LHCN-M2 (cell line): ENCODE results near the gene PCDHGA10. TPM values are rescaled to one million over a fixed set of nuclear protein-coding genes. Genes with fewer than 3 reads are reported as not detected.
"Not testable (repeated sequence)": the region's sequence is repeated elsewhere in the genome, so short reads cannot be mapped to it uniquely, and the experiment has no call there.

Experiments
- DNase-seq: peaks from one replicate; pipeline ENCODE4 v3.0.0-alpha.2; 2012; ENCODE audit warnings: low read depth
- polyA plus RNA-seq: library from polyadenylated mRNA; unstranded; fragments of >200 nt; gene quantifications from one replicate; pipeline ENCODE4 v1.2.1, GENCODE V29; 2012; ENCODE audit warnings: missing spikeins
- total RNA-seq: library from RNA; depleted of rRNA; stranded (reverse); fragments of >200 nt; gene quantifications from 2 replicates; pipeline ENCODE4 v1.2.3, GENCODE V29; 2014; rRNA removed

Gene PCDHGA10
- 17.4 and 21.4 TPM in 2 replicates for total RNA-seq
- 12.1 TPM for polyA plus RNA-seq

DNA sequence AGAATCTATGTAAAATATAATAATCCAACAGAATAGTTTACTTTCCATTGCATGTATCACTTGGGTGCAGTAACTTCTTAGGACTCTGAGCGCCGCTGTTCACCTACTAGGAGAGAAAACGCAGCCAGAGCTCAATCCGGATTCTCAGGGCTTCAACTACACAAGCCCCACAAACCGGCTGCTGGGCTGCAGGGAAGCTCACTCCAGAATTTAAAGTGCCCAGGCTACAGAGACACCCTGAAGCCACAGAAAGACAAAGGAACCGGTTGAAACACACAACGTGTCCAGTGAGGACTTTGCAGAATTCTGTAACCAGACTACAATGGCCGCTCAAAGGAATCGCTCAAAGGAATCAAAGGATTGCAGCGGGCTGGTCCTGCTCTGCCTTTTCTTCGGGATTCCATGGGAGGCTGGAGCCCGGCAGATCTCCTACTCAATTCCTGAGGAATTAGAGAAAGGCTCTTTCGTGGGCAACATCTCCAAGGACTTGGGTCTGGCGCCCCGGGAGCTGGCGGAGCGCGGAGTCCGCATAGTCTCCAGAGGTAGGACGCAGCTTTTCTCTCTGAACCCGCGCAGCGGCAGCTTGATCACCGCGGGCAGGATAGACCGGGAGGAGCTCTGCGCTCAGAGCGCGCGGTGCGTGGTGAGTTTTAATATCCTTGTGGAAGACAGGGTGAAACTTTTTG, at the start of gene PCDHGA10:
TSS of gene PCDHGA10 (plus strand) at position 134 of the 686 bp plus-strand sequence. CDS start at position 323, 189 bp downstream.
- peak; percentile 77 for DNase-seq

DNA sequence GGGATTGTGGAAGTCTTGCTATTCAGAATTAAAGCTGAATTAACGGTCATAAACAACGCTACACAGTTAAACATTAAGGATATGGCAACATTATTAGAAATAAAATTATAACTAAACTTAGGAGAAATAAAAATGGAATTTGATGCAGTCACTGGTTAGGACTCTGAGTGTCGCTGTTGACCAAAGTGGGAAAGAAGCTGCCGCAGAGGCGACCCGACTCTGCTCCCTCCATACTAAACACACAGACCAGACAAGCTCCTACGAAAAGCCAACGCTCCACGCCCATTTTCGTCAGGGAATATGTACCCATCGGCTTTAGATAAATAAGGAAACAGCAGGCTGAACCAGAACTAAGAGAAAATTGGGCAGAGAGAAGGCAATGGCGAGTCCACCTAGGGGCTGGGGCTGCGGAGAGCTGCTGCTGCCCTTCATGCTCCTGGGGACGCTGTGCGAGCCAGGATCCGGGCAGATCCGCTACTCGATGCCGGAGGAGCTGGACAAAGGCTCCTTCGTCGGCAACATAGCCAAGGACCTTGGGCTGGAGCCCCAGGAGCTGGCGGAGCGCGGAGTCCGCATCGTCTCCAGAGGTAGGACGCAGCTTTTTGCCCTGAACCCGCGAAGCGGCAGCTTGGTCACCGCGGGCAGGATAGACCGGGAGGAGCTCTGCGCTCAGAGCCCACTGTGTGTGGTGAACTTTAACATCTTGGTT, 48.7 kb upstream of the PCDHGA10 start, which contains the start of gene PCDHGA5:
TSS of gene PCDHGA5 (plus strand) at position 211 of the 709 bp plus-strand sequence. CDS start at position 380, 169 bp downstream.
- DNase-seq = no peak

DNA sequence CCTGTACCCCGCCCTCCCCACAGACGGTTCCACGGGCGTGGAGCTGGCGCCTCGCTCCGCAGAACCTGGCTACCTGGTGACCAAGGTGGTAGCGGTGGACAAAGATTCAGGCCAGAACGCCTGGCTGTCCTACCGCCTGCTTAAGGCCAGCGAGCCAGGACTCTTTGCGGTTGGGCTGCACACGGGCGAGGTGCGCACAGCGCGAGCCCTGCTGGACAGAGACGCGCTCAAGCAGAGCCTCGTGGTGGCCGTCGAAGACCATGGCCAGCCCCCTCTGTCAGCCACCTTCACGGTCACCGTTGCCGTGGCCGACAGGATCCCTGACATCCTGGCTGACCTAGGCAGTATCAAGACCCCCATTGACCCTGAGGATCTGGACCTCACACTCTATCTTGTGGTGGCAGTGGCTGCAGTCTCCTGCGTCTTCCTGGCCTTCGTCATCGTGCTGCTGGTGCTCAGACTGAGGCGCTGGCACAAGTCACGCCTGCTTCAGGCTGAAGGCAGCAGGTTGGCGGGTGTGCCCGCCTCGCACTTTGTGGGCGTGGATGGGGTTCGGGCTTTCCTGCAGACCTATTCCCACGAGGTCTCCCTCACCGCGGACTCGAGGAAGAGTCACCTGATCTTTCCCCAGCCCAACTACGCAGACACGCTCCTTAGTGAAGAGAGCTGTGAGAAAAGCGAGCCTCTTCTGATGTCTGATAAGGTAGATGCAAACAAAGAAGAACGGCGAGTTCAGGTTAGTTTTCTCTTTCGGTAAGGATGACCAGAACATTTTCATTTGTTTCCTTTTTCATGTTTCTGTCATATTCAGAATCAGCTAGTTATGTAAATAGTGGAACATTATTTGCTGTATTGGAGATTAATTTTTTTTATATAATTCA, 46.5 kb upstream of the PCDHGA10 start:
- no peak for DNase-seq

GRCh38 chr5:141369994-141370848, 42.6 kb upstream of the PCDHGA10 start, which contains the start of gene PCDHGB3:
Gene PCDHGB3 (plus strand): TSS chr5:141370242. CDS start chr5:141370395, 153 bp downstream.
- DNase-seq = no peak

GRCh38 chr5:141371572-141372475, 41.0 kb upstream of the PCDHGA10 start:
- no peak for DNase-seq

GRCh38 chr5:141373673-141374317, 39.0 kb upstream of the PCDHGA10 start, which contains the start of gene PCDHGA6:
Gene PCDHGA6 (plus strand): TSS chr5:141373891. CDS start chr5:141374084, 193 bp downstream.
- no peak for DNase-seq

DNA sequence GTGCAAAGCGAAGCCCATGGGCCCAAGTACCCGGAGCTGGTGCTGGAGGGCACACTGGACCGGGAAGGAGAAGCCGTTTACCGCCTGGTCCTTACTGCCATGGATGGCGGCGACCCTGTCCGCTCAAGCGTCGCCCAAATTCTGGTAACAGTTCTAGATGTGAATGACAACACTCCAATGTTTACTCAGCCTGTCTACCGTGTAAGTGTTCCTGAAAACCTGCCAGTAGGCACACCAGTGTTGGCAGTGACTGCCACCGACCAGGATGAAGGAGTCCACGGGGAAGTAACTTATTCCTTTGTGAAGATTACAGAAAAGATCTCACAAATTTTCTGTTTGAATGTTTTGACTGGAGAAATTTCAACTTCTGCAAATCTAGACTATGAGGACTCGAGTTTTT, 38.2 kb upstream of the PCDHGA10 start:
- no peak for DNase-seq

GRCh38 chr5:141375444-141376155, 37.2 kb upstream of the PCDHGA10 start:
- not testable (repeated sequence) for DNase-seq

DNA sequence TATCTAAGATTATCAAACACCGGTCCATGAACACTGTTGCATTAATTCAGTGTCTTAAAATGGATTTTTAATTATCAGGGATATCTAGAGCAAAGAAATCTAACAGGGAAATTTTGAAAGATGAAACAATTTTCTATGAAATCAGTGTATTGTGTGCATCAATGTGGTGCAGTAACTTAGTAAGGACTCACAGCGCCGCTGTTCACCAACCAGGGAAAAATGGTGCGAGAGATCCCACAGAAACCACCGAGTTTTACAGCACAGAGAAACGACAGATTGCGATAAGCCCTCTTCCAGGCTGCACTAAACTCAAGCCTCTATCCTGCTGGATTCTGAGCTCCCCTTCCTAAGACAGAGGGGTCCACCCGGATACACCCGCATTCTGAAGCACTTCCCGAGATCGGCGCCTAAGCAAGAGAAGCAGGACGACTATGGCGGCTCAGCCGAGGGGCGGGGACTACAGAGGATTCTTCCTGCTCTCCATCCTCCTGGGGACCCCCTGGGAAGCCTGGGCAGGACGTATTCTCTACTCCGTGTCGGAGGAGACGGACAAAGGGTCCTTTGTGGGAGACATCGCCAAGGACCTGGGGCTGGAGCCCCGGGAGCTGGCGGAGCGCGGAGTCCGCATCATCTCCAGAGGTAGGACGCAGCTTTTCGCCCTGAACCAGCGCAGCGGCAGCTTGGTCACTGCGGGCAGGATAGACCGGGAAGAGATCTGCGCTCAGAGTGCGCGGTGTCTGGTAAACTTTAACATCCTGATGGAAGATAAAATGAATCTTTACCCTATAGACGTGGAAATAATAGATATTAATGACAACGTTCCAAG, 30.1 kb upstream of the PCDHGA10 start, which contains the start of gene PCDHGA7:
TSS of gene PCDHGA7 (plus strand) at position 274 of the 826 bp plus-strand sequence. CDS start at position 432, 158 bp downstream.
- no peak for DNase-seq

DNA sequence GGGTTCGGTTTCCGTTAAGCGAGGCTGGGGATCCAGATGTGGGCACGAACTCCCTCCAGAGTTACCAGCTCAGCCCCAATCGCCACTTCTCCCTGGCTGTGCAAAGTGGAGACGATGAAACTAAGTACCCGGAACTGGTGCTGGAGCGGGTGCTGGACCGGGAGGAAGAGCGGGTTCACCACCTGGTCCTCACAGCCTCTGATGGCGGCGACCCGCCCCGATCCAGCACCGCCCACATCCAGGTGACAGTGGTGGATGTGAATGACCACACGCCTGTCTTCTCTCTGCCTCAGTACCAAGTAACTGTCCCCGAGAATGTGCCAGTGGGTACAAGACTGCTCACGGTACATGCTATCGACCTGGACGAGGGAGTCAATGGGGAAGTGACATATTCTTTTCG, 29.4 kb upstream of the PCDHGA10 start:
- DNase-seq = no peak

DNA sequence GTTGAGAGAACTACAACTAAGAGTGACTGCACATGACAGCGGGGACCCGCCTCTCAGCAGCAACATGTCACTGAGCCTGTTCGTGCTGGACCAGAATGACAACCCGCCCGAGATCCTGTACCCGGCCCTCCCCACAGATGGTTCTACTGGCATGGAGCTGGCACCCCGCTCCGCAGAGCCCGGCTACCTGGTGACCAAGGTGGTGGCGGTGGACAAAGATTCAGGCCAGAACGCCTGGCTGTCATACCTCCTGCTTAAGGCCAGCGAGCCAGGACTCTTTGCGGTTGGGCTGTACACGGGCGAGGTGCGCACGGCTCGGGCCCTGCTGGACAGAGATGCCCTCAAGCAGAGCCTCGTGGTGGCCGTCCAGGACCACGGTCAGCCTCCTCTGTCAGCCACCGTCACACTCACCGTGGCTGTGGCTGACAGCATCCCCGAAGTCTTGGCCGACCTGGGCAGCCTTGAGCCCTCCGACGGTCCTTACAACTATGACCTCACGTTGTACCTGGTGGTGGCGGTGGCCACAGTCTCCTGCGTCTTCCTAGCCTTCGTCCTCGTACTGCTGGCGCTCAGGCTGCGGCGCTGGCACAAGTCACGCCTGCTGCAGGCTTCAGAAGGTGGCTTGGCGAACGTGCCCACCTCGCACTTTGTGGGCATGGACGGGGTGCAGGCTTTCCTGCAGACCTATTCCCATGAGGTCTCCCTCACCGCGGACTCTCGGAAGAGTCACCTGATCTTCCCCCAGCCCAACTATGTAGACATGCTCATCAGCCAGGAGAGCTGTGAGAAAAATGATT, 28.1 kb upstream of the PCDHGA10 start:
- DNase-seq = no peak

DNA sequence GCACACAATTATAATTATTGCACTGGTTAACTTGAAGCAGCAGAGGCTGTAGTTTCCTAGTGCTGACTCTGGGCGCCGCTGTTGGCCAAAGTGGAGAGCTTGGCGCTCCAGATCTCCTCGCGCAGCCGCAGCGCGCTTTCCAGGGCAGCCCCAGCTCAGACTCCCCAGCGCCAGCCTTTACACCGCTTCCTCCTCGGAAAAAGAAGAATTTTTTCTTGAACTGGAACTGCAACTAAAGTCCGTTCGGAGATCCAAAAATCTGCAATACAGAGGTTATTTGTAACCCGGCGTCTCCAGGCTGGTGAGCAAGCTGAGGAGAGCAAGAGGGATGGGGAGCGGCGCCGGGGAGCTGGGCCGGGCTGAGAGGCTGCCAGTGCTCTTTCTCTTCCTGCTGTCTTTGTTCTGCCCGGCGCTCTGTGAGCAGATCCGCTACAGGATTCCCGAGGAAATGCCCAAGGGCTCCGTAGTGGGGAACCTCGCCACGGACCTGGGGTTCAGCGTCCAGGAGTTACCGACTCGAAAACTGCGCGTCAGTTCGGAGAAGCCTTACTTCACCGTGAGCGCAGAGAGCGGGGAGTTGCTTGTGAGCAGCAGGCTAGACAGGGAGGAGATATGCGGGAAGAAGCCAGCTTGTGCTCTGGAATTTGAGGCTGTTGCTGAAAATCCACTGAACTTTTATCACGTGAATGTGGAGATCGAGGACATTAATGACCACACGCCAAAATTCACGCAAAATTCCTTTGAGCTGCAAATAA, 25.1 kb upstream of the PCDHGA10 start, which contains the start of gene PCDHGB4:
TSS of gene PCDHGB4 (plus strand) at position 142 of the 755 bp plus-strand sequence. CDS start at position 329, 187 bp downstream.
- not testable (repeated sequence) for DNase-seq

- DNase-seq = no peak
Observed at GRCh38 chr5:141388661-141389060, 24.1 kb upstream of the PCDHGA10 start.

DNA sequence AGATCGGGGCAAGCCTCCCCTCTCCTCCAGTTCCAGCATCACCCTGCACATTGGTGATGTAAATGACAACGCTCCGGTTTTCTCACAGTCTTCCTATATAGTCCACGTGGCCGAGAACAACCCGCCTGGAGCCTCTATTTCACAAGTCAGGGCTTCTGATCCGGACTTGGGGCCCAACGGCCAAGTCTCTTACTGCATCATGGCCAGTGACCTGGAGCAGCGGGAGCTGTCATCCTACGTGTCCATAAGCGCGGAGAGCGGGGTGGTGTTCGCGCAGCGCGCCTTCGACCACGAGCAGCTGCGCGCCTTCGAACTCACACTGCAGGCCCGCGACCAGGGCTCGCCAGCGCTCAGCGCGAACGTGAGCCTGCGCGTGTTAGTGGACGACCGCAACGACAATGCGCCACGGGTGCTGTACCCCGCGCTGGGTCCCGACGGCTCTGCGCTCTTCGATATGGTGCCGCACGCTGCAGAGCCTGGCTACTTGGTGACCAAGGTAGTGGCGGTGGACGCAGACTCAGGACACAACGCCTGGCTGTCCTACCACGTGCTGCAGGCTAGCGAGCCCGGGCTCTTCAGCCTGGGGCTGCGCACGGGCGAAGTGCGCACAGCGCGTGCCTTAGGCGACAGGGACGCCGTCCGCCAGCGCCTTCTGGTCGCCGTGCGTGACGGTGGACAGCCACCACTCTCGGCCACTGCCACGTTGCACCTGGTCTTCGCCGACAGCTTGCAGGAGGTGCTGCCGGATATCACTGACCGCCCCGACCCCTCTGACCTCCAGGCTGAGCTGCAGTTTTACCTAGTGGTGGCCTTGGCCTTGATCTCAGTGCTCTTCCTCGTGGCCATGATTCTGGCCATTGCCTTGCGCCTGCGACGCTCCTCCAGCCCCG, 23.4 kb upstream of the PCDHGA10 start:
- DNase-seq = no peak
